Liver (tissue), 9 donors: ENCODE results near the gene GPR87. TPM values are rescaled to one million over a fixed set of nuclear protein-coding genes. Genes with fewer than 3 reads are reported as not detected.

Experiments
- DNase-seq: peaks from one replicate; pipeline ENCODE4 v3.0.0-alpha.2; 2017; ENCODE audit warnings: low spot score
- H3K27ac ChIP-seq, 2 donors: one replicate each; pipeline ENCODE4 v1.7.0; 2013; ENCODE audit warnings: inconsistent platforms in 2 of 2, low read length in 2 of 2, control low read depth in 1 of 2, low read depth in 1 of 2, mild to moderate bottlenecking in 1 of 2
- H3K27me3 ChIP-seq, 4 donors: one replicate each; pipeline versions ENCODE4 v1.6.1 to v1.7.0; 2013; ENCODE audit warnings: low read length in 3 of 4, inconsistent platforms in 1 of 4, mild to moderate bottlenecking in 1 of 4, moderate library complexity in 1 of 4; ENCODE audit not compliant: control insufficient read depth in 4 of 4, insufficient read depth in 4 of 4
- H3K36me3 ChIP-seq, 4 donors: one replicate each; pipeline versions ENCODE4 v1.6.1 to v1.7.0; 2013; ENCODE audit warnings: low read length in 3 of 4, mild to moderate bottlenecking in 3 of 4, low read depth in 1 of 4, moderate library complexity in 1 of 4; ENCODE audit not compliant: control insufficient read depth in 4 of 4, insufficient read depth in 3 of 4
- H3K4me1 ChIP-seq, 4 donors: one replicate each; pipeline versions ENCODE4 v1.6.1 to v1.7.0; 2013; ENCODE audit warnings: low read length in 3 of 4, mild to moderate bottlenecking in 3 of 4, moderate library complexity in 1 of 4; ENCODE audit not compliant: control insufficient read depth in 4 of 4, insufficient read depth in 4 of 4
- H3K4me3 ChIP-seq, 3 donors: one replicate each; pipeline versions ENCODE4 v1.6.1 to v1.7.0; 2013; ENCODE audit warnings: low read length in 3 of 3, control low read depth in 1 of 3, low read depth in 1 of 3, mild to moderate bottlenecking in 1 of 3
- H3K9ac ChIP-seq, 2 donors: one replicate each; pipeline ENCODE4 v1.7.0; 2013; ENCODE audit warnings: low read length in 2 of 2, mild to moderate bottlenecking in 2 of 2, moderate library complexity in 2 of 2, control low read depth in 1 of 2, low read depth in 1 of 2
- H3K9me3 ChIP-seq, 4 donors: one replicate each; pipeline versions ENCODE4 v1.6.1 to v1.7.0; 2013; ENCODE audit warnings: low read length in 3 of 4; ENCODE audit not compliant: control insufficient read depth in 4 of 4
- ATF3 ChIP-seq: IDR thresholded peaks from 2 replicates; pipeline ENCODE4 v1.6.1; 2016; ENCODE audit warnings: antibody characterized with exemption
- CTCF ChIP-seq: fragments of 150-350 bp; IDR thresholded peaks from 2 replicates; pipeline ENCODE4 v1.5.1; 2017; ENCODE audit warnings: improper control_type of control experiment, low read depth, low read length; ENCODE audit not compliant: missing input control
- EGR1 ChIP-seq, 2 donors: IDR thresholded peaks; 2 replicates each; pipeline ENCODE4 v1.6.1; 2016 to 2018; ENCODE audit warnings: antibody characterized with exemption in 2 of 2, low read depth in 2 of 2
- FOXA1 ChIP-seq: IDR thresholded peaks from 2 replicates; pipeline ENCODE4 v1.6.1; 2016; ENCODE audit warnings: antibody characterized with exemption
- FOXA2 ChIP-seq: IDR thresholded peaks from 2 replicates; pipeline ENCODE4 v1.6.1; 2016; ENCODE audit warnings: antibody characterized with exemption
- GABPA ChIP-seq, 2 donors: IDR thresholded peaks in 1 of 2; conservative IDR thresholded peaks in 1 of 2; 2 replicates each; pipeline ENCODE4 v1.6.1; 2016; ENCODE audit warnings: antibody characterized with exemption in 2 of 2, mild to moderate bottlenecking in 1 of 2, moderate library complexity in 1 of 2
- HNF4A ChIP-seq, 2 donors: conservative IDR thresholded peaks; 2 replicates each; pipeline ENCODE4 v1.6.1; 2016; ENCODE audit warnings: antibody characterized with exemption in 2 of 2, mild to moderate bottlenecking in 2 of 2
- HNF4G ChIP-seq: IDR thresholded peaks from 2 replicates; pipeline ENCODE4 v1.6.1; 2016; ENCODE audit warnings: antibody characterized with exemption
- JUND ChIP-seq, 2 donors: IDR thresholded peaks; 2 replicates each; pipeline ENCODE4 v1.6.1; 2016; ENCODE audit warnings: antibody characterized with exemption in 2 of 2
- MAX ChIP-seq: IDR thresholded peaks from 2 replicates; pipeline ENCODE4 v1.6.1; 2016; ENCODE audit warnings: antibody characterized with exemption
- NR2F2 ChIP-seq: IDR thresholded peaks from 2 replicates; pipeline ENCODE4 v1.6.1; 2016; ENCODE audit warnings: antibody characterized with exemption
- RAD21 ChIP-seq, 2 donors: IDR thresholded peaks; 2 replicates each; pipeline ENCODE4 v1.6.1; 2016; ENCODE audit warnings: antibody characterized with exemption in 2 of 2, mild to moderate bottlenecking in 2 of 2
- REST ChIP-seq: IDR thresholded peaks from 2 replicates; pipeline ENCODE4 v1.6.1; 2016; ENCODE audit warnings: antibody characterized with exemption, mild to moderate bottlenecking
- RXRA ChIP-seq, 2 donors: IDR thresholded peaks; 2 replicates each; pipeline ENCODE4 v1.6.1; 2017 to 2018; ENCODE audit warnings: antibody characterized with exemption in 2 of 2, mild to moderate bottlenecking in 1 of 2
- SP1 ChIP-seq: IDR thresholded peaks from 2 replicates; pipeline ENCODE4 v1.6.1; 2018; ENCODE audit warnings: antibody characterized with exemption, mild to moderate bottlenecking
- TAF1 ChIP-seq: conservative IDR thresholded peaks from 2 replicates; pipeline ENCODE4 v1.6.1; 2016; ENCODE audit warnings: antibody characterized with exemption, mild to moderate bottlenecking
- YY1 ChIP-seq: IDR thresholded peaks from 2 replicates; pipeline ENCODE4 v1.6.1; 2016; ENCODE audit warnings: antibody characterized with exemption, mild to moderate bottlenecking
- ZBTB33 ChIP-seq: IDR thresholded peaks from 2 replicates; pipeline ENCODE4 v1.6.1; 2016; ENCODE audit warnings: antibody characterized with exemption
- WGBS: extraction: QIAGEN DNeasy Blood & Tissue Kit; methylation state at CpG from one replicate; pipeline ENCODE4 v1.1.7; 2013; 5-methylcytosine and 5-hydroxymethylcytosine counted together
- polyA plus RNA-seq, 2 donors: library from polyadenylated mRNA; stranded (reverse) in 1 of 2; unstranded in 1 of 2; fragments of 200-250 nt in 1 of 2; fragments of >200 nt in 1 of 2; fragmentation: Nextera tagmentation in 1 of 2; extraction: Ambion mirVana in 1 of 2; gene quantifications; one replicate each; pipeline versions ENCODE4 v1.2.1 to v1.2.3, GENCODE V29; 2013 to 2015
- total RNA-seq, 2 donors: library from RNA; depleted of rRNA; stranded (reverse); fragments of >200 nt; gene quantifications; one replicate each; pipeline ENCODE4 v1.2.3, GENCODE V29; 2014
- donor health status: healthy.
- donor health status: healthy.
- donor health status: healthy.
- donor health status: healthy.
- donor health status: healthy.

Gene GPR87
- total and polyA plus RNA-seq, 4 donors = not detected

- no peak overlapping the region for H3K27ac ChIP-seq
- H3K27me3 ChIP-seq = peaks cover 0 to 2% (median 0%) of the 10 kb centered on the region in 4 donors
- 89% methylated on average over 3 of the region's 3 CpGs for WGBS
- no peak for TF ChIP-seq ZBTB33
- no peak for TF ChIP-seq FOXA2
- no peak for TF ChIP-seq YY1
- no peak for TF ChIP-seq NR2F2
- no peak for TF ChIP-seq HNF4G
- no peak for TF ChIP-seq HNF4A (conservative IDR thresholded peaks at IDR 0.05)
- TF ChIP-seq REST = no peak
- no peak for TF ChIP-seq MAX
- no peak for TF ChIP-seq RAD21 (IDR thresholded peaks at IDR 0.05)
- no peak for TF ChIP-seq JUND (IDR thresholded peaks at IDR 0.05)
- TF ChIP-seq SP1 = no peak
- no peak for TF ChIP-seq GABPA (IDR thresholded peaks at IDR 0.05 in 1 of 2, conservative IDR thresholded peaks at IDR 0.05 in 1 of 2)
- no peak for TF ChIP-seq TAF1
- no peak for TF ChIP-seq CTCF
- TF ChIP-seq EGR1 (IDR thresholded peaks at IDR 0.05; ENCODE audit: low read depth in 2 of 2) = no peak
- TF ChIP-seq ATF3 = no peak
- no peak for TF ChIP-seq FOXA1
- TF ChIP-seq RXRA (IDR thresholded peaks at IDR 0.05) = no peak
- DNase-seq = no peak
- no peaks in the 10 kb centered on the region for H3K9me3 ChIP-seq
- H3K4me1 ChIP-seq = no peaks in the 10 kb centered on the region
- H3K9ac ChIP-seq = no peak overlapping the region
- no peak overlapping the region for H3K4me3 ChIP-seq
- no peaks in the 10 kb centered on the region for H3K36me3 ChIP-seq
Observed at GRCh38 chr3:151301787-151302186, 14.8 kb downstream of the GPR87 start.
